SU-DHL-6 (cell line): ENCODE data around the gene BCO1.

ENCODE experiments used
- H2AFZ ChIP-seq: fragments of 200-600 bp; sonication (generic); 2 replicates; pipeline ENCODE4 v1.6.1; 2014; ENCODE audit warnings: low read depth, mild to moderate bottlenecking, moderate library complexity, mixed read lengths, antibody characterized with exemption, low read length; ENCODE audit not compliant: severe bottlenecking
- H3F3A ChIP-seq: fragments of 200-600 bp; shearing (Covaris generic); 2 replicates; pipeline ENCODE4 v1.6.0; 2016; ENCODE audit warnings: antibody characterized with exemption, mild to moderate bottlenecking; ENCODE audit not compliant: insufficient read depth
- H3K27ac ChIP-seq: fragments of 200-600 bp; sonication (generic); 2 replicates; pipeline ENCODE4 v1.5.1; 2016; ENCODE audit warnings: low read depth, mild to moderate bottlenecking, low read length, moderate library complexity, mixed read lengths
- H3K27me3 ChIP-seq: fragments of 200-600 bp; sonication (generic), shearing (Covaris generic); 2 replicates; pipeline ENCODE4 v1.6.0; 2014; ENCODE audit warnings: mild to moderate bottlenecking, low read length
- H3K36me3 ChIP-seq: fragments of 200-600 bp; sonication (generic); 2 replicates; pipeline ENCODE4 v1.6.1; 2014; ENCODE audit warnings: mild to moderate bottlenecking, low read length, mixed read lengths
- H3K4me2 ChIP-seq: fragments of 300-600, 200-600 bp; shearing (Covaris generic), sonication (generic); 2 replicates; pipeline ENCODE4 v1.6.0; 2014; ENCODE audit warnings: low read length, low read depth, mild to moderate bottlenecking; ENCODE audit not compliant: poor library complexity, severe bottlenecking
- H3K4me3 ChIP-seq: fragments of 200-600 bp; sonication (generic); 2 replicates; pipeline ENCODE4 v1.5.1; 2014; ENCODE audit warnings: antibody characterized with exemption, low read length, mild to moderate bottlenecking, mixed read lengths; ENCODE audit not compliant: insufficient read depth, poor library complexity, severe bottlenecking
- H3K79me2 ChIP-seq: fragments of 200-600 bp; sonication (generic); 2 replicates; pipeline ENCODE4 v1.6.1; 2014; ENCODE audit warnings: mild to moderate bottlenecking, low read length, moderate library complexity; ENCODE audit not compliant: insufficient read depth
- H3K9ac ChIP-seq: fragments of 200-600 bp; sonication (generic); 2 replicates; pipeline ENCODE4 v1.7.0; 2014; ENCODE audit warnings: mild to moderate bottlenecking, low read length
- H3K9me2 ChIP-seq: fragments of 200-600 bp; sonication (generic); replicated peaks from 2 replicates; pipeline ENCODE4 v1.6.1; 2014; ENCODE audit warnings: low read length; ENCODE audit not compliant: insufficient read depth
- H3K9me3 ChIP-seq: fragments of 200-600 bp; sonication (generic); 2 replicates; pipeline ENCODE4 v1.6.1; 2014; ENCODE audit warnings: low read length, mixed read lengths; ENCODE audit not compliant: insufficient read depth
- H4K20me1 ChIP-seq: fragments of 200-600 bp; sonication (generic); 2 replicates; pipeline ENCODE4 v1.6.1; 2014; ENCODE audit warnings: low read depth, mild to moderate bottlenecking, antibody characterized with exemption, low read length, moderate library complexity, mixed read lengths
- EZH2phosphoT487 ChIP-seq: fragments of 200-600 bp; sonication (generic), shearing (Covaris generic); conservative IDR thresholded peaks from 2 replicates; pipeline ENCODE4 v1.6.1; 2018; ENCODE audit warnings: mild to moderate bottlenecking, antibody characterized with exemption, low read length, moderate library complexity, mixed read lengths
- TF ChIP-seq, protein P1 (sequence below): fragments of 200-600 bp; sonication (generic); IDR thresholded peaks from one replicate; pipeline ENCODE4 v1.5.1; 2017; ENCODE audit warnings: antibody characterized with exemption, mild to moderate bottlenecking, low read length, moderate library complexity; ENCODE audit not compliant: insufficient read depth, poor library complexity, severe bottlenecking

BCO1 gene

DNA sequence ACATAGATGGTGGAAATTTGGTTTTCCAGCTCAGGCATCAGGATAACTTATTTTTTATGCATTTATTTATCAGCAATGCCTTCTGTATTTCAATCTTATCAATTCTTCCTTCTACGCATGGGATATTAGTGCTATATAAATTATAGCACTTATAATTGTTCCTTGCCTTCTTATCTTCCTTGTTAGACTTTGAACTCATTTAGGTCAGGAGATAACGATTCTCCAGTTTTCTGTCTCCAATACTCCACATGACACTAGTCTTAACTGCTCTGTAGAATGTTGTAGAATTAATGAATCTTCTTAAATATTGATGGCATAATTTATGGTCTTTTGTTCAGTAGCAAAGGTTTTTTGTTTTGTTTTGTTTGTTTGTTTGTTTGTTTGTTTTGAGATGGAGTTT lies 10.7 kb upstream of the BCO1 start:
- TF ChIP-seq EZH2phosphoT487: no peak
- TF ChIP-seq, protein P1, sequence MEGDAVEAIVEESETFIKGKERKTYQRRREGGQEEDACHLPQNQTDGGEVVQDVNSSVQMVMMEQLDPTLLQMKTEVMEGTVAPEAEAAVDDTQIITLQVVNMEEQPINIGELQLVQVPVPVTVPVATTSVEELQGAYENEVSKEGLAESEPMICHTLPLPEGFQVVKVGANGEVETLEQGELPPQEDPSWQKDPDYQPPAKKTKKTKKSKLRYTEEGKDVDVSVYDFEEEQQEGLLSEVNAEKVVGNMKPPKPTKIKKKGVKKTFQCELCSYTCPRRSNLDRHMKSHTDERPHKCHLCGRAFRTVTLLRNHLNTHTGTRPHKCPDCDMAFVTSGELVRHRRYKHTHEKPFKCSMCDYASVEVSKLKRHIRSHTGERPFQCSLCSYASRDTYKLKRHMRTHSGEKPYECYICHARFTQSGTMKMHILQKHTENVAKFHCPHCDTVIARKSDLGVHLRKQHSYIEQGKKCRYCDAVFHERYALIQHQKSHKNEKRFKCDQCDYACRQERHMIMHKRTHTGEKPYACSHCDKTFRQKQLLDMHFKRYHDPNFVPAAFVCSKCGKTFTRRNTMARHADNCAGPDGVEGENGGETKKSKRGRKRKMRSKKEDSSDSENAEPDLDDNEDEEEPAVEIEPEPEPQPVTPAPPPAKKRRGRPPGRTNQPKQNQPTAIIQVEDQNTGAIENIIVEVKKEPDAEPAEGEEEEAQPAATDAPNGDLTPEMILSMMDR: no peak
- Histone ChIP-seq H3K27ac (no peak overlapping the region), H3K9me2 (no peaks in the 10 kb centered on the region), H3F3A (no peaks in the 10 kb centered on the region), H3K4me3 (no peak overlapping the region), H3K27me3 (no peaks in the 10 kb centered on the region), H2AFZ (no peak overlapping the region), H4K20me1 (no peaks in the 10 kb centered on the region), H3K36me3 (no peaks in the 10 kb centered on the region), H3K9me3 (no peaks in the 10 kb centered on the region), H3K79me2 (no peaks in the 10 kb centered on the region), H3K9ac (no peak overlapping the region), H3K4me2 (no peak overlapping the region)

DNA sequence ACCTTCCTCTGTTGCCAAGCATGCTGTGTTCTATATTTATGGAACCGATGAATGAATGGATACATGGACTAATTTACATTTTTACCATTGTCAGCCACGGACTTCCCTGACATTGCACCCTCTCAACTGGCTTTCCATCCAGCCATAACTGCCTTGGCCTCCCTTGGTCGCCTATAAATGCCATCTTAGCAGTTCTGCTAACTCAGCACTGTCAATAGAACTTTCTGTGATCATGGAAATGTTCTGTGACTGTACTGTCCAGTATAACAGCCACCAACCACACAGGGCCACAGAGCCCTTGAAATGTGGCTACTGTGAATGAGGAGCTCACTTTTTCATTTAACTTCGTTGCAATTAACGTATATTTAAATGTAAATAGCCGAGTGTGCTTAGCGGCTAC lies 8.7 kb upstream of the BCO1 start:
- TF ChIP-seq, protein P1: no peak
- TF ChIP-seq EZH2phosphoT487: no peak
- H3K79me2 ChIP-seq: no peaks in the 10 kb centered on the region

DNA sequence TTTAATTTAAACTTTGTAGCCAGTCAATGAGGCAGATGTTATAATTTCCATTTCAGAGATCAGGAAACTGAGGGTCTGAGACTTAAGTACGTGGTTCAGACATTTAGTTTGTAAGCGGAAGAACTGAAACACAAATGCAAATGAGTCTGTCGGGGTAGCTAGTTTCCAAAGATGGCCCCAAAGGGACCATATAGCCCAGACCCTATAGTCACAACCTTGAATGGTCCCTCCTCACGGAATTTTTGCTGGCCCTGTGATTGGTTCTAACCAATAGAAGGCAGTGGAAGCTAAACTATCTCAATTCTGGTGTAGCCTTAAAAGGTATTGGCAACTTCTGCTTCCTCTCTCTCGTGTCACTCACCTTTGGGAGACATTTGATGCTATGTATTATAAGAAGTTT lies 7.5 kb upstream of the BCO1 start:
- H3K36me3 ChIP-seq: no peaks in the 10 kb centered on the region
- H3K9me2 ChIP-seq: no peaks in the 10 kb centered on the region
- no peak overlapping the region for H3K4me3 ChIP-seq
- no peak overlapping the region for H3K4me2 ChIP-seq
- H3K27ac ChIP-seq: no peak overlapping the region
- no peaks in the 10 kb centered on the region for H3F3A ChIP-seq
- H3K79me2 ChIP-seq: no peaks in the 10 kb centered on the region
- no peak overlapping the region for H2AFZ ChIP-seq
- no peaks in the 10 kb centered on the region for H3K9me3 ChIP-seq
- no peaks in the 10 kb centered on the region for H3K27me3 ChIP-seq
- H4K20me1 ChIP-seq: no peaks in the 10 kb centered on the region
- TF ChIP-seq EZH2phosphoT487: no peak
- TF ChIP-seq, protein P1: no peak
- no peak overlapping the region for H3K9ac ChIP-seq

More for the DNA sequence above, 8.7 kb upstream of the BCO1 start:
- H3K4me3 ChIP-seq: no peak overlapping the region
- no peak overlapping the region for H3K4me2 ChIP-seq
- no peaks in the 10 kb centered on the region for H3K36me3 ChIP-seq
- no peak overlapping the region for H2AFZ ChIP-seq
- no peaks in the 10 kb centered on the region for H3K9me3 ChIP-seq
- H3K27ac ChIP-seq: no peak overlapping the region
- no peaks in the 10 kb centered on the region for H4K20me1 ChIP-seq
- no peaks in the 10 kb centered on the region for H3K9me2 ChIP-seq
- no peaks in the 10 kb centered on the region for H3F3A ChIP-seq
- H3K27me3 ChIP-seq: no peaks in the 10 kb centered on the region
- H3K9ac ChIP-seq: no peak overlapping the region
